Stimulated activated CD4-positive, alpha-beta T cell treated with anti-CD3 and anti-CD28 coated beads, TNF-alpha, amount 100 ng/mL, for 24 hours (primary cell): ENCODE results near the gene LRP1B.

Source experiments
- DNase-seq, 3 experiments: peaks; one replicate each; pipeline ENCODE4 v3.0.0-alpha.2; 2020; ENCODE audit warnings: low read depth in 3 of 3

Gene LRP1B

GRCh38 chr2:141957827-141958450, 172.9 kb downstream of the LRP1B start:
- no peak for DNase-seq

- DNase-seq, result no peak
Measured at GRCh38 chr2:141957321-141957720, 173.5 kb downstream of the LRP1B start.

DNA sequence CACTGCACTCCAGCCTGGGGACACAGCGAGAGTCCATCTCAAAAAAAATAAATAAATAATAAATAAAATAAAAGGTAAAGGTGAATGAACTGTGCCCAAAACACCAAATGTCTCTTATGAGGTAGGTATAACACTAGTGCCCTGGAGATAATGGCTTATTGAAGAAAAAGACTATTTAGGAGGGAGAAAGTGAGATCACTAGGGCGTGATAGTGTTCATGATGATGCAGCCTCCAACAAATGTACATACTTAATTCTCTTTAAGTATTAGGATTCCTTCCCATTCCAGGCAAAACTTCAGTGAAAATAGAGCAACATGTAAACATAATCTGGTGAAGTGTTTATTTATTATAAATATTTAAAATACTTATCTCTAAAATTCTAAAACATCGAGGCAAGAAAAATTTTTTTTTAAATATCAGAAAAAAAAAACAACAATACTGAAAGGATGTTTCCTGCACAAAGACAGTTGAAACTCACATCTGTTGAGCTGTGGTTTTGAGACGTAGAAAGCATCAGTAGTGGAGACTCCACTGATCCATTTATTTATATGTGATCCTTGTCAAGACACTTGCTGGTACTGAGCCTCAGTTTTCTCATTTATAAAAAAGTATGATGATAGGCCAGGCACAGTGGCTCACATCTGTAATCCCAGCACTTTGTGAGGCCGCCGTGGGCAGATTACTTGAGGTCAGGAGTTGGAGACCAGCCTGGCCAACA, 183.3 kb downstream of the LRP1B start:
- no peak for DNase-seq

DNA sequence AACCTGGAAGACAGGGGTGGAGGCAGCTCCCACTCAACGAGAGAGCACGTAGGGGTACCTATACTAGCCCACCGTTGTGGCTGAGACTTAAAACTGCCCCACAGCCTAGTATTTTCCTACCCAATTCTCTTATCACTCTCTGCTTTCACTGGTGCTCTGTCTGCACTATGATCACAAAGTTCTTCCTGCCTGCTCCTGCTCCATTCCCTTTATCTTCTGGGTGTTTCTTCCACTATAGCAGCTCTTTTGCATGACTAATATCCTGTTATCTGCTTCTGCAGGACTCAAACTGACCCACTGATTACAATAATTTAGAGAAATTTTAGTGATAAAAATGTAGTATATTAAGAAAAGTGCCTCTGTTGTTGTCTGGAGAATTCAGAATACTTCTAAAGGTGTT, 184.8 kb downstream of the LRP1B start:
- no peak for DNase-seq

- no peak for DNase-seq
Measured at GRCh38 chr2:141943918-141944317, 186.9 kb downstream of the LRP1B start.

- DNase-seq, result no peak
Measured at GRCh38 chr2:141942006-141942789, 188.6 kb downstream of the LRP1B start.

DNA sequence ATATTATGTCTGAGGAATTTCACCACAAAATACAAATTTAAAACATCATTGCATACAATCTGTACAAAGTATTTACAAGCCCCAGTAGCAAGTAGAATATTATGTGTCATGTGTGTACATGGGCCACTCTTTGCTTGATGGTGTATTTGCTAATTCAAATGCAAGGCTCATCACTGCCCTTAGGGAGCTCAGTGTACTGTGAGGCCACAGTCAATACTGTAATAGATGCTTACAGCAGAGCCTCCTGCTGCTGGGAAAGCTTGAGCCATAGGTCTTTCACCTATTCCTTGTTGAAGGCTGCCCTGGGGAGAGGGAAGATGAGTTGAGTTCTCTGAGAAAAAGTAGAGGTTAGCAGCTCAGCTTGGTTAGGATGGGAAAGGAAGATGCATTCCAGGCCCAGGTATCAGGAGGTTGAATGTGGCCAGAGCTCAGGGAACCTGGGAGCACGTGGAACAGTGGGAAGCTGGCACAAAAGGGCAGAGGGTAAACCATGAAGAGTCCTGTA, 189.6 kb downstream of the LRP1B start:
- no peak for DNase-seq

DNA sequence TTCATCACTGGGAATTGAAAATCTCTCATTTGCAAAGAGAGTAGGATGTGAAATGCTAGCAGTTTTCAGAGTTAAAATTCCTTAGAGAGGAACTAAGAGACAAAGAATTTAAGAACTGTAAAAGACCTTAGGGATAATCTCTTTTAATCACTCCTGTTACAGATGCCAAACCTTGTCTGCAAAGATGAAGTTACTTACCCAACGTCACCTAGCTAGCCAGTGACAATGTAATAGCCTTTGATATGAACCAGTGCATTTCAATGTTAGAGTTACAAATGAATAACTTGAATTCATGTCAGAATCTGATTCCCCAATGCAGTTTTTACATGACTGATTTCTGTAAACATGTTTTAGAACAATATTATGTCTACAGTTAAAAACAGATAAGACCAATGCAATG, 190.1 kb downstream of the LRP1B start:
- no peak for DNase-seq

GRCh38 chr2:141933226-141933625, 197.6 kb downstream of the LRP1B start:
- no peak for DNase-seq

GRCh38 chr2:141932261-141932660, 198.6 kb downstream of the LRP1B start:
- DNase-seq, result no peak

DNA sequence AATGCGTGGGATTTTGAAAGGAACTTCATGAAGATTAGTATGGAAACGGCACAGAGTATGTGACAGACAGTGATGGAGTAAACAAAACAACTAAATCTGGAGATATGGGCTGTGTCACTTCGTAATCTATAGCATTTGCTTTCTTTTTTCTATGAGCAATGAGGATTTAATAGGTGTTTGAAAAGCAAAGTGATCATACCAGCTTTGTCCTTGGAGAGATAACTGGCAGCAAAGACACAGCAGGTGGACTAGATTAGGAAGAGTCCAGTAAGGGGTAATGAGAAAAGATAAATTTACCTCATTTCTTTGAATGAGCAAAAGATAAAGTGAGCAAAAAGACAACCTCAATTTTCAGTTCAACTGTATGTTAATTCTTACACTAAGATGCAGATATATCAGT, 199.0 kb downstream of the LRP1B start:
- no peak for DNase-seq

- DNase-seq, result no peak
Measured at GRCh38 chr2:141930803-141931202, 200.0 kb downstream of the LRP1B start.

DNA sequence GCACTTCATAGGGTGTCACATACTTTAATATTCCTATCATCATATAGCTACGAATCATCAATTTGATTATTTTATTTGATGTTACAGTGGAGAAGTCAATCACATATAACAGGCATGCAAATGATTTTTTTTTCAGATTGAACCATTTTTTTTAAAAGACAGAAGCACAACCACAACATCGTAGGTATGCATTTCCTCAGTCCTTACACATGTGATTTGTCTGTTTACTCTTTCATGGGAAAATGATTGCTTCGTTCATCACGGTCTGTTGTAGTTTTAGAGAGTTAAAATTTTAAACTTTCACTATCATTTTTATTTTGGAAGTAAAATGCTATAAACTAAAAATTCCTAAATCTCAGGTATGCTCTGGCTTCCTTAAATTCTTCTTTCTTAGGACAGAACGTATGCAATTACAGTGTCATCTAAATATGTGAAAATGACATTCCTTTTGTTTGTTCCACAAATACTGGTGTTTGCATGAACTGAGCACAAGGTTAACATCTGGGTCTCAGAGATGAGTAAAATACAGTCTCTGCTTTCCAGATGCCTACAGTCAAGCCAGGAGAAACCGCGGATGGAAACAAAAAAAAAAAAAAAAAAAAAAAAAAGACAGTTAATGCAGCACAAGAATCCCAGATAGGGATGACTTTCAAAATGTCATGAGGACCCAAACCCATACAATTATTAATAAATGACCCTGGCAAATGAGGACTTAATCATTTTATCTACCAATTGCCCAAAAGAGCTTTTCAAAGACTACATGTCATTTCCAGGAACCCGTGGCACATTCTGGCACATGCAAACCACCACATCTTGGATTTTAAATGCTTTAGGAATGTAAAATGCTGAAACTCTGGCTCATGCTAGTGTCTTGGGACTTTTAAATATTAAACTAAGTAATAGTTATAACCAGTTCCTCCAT, 201.2 kb downstream of the LRP1B start:
- no peak for DNase-seq

- no peak for DNase-seq
Measured at GRCh38 chr2:141928476-141928875, 202.3 kb downstream of the LRP1B start.

DNA sequence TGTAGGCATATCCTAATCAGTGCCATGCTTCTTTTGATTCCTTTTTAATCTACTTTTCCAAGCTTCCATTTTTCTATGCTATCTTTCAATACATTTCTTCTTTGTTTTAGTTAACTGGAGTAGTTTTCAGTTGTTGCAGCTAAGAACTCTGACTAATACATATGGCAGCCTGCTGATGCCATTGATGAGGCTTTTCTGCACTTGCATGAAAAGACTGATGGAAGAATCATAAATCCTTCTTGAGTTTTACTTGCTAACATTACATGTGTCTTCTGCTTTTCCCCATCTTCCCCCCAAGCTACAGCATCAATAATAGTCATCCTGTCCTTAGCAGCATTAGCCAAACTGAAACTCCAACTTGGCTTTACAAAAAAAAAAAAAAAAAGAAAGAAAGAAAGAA, 203.3 kb downstream of the LRP1B start:
- DNase-seq, result no peak

DNA sequence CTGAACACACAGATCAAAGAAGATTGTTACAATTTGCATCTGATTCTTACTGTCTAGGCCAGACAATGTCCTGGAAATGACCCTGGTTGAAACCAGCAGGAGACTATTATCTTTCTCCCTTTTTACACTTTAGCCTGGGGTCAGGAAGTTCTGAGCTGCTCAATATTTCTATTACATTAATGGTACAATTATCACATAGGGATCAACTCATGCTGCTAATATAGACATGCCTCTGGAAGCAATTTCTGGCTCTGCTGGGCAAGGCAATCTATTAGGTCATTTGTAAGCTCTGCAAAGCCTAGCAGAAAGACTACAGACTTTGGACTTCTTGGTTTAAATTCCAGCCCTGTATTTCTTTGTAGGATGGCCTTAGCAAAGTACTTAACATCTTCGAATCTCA, 205.3 kb downstream of the LRP1B start:
- no peak for DNase-seq

DNA sequence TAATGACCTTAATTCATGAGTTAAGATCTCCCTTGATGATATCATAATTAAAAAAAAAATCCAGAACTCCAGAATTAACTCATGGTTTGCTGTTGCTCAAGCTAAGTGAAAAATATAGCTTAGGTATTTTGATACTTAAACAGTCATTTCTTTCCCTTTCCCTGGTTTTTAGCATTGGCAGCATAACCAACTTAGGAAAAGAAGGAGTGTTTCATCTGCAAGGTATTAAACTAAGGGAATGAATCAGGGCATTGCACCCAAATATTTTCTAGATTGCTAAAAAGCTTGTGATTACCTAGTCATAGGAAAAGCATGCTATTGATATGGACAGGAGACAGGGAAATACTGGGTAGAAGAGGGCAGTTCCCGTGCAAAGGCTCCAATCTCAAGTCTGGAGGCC, 207.2 kb downstream of the LRP1B start:
- no peak for DNase-seq

- DNase-seq, result no peak
Measured at GRCh38 chr2:141911485-141912066, 219.2 kb downstream of the LRP1B start.

DNA sequence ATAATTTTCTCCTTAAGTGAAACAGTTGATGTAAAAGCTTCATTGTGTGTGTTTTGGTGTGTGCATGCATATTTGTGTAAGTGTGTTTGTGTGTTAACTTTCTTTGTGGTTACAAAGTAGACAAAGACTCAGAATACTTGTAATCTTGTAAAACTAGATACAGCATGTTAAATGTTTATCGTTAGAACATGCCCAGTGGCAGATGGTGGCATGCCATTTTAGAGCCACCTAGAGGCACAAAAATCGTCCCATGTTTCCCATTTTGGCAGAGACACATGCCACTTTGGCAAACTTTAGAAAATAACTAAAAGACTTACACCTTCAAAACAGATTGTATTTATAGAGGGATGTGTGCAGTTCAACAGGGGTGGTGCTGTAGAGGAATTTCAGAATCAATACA, 224.1 kb downstream of the LRP1B start:
- no peak for DNase-seq

DNA sequence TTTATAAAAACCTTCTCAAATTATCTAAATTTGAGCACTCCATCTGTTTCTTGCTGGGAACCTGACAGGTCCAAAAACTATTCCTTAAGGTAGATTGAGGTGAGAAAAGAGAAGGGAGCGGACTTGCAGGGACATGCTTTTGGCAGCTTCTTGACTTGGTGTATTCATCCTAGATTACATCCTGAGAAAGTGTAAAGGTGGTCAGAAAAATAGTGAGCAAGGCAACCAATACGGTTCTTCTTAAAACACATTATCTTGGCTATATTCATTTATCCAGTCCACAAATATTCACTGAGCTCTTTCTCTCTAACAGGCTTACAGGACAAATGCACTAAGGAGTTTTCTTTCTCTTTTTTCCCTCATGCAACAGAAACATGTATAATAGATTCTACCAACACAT, 230.0 kb downstream of the LRP1B start:
- DNase-seq, result no peak

DNA sequence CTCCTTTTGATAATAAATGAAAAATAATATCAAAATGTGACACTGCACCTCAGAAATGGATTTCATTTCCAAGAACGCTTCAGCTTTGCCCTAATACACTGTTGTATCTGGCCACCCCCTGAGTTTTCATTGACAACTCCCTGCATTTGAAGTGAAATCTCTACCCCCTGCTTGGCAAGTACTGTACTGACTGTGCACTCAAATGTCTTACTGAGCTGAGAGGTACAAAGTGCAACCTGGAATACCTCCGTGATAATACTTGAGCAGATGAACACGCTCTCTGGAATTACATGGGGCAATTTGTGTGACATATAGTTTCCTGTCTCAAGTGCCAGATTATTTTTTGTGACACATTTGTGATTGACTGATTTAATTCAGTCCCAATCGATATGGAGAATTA, 231.1 kb downstream of the LRP1B start:
- DNase-seq, result no peak
